Fibroblast of the aortic adventitia (primary cell): Measurements from ENCODE around the gene NKD1. TPM values are rescaled to one million over a fixed set of nuclear protein-coding genes. Genes with fewer than 3 reads are reported as not detected.

Experiments
- DNase-seq: peaks from one replicate; pipeline ENCODE4 v3.0.0-alpha.2; 2010; ENCODE audit warnings: low read depth
- H3K4me3 ChIP-seq: 2 replicates; pipeline ENCODE4 v1.5.1; 2011; ENCODE audit warnings: low read depth, mild to moderate bottlenecking, control low read depth, low read length, moderate library complexity
- total RNA-seq: library from RNA; depleted of rRNA; stranded (reverse); fragments of >200 nt; gene quantifications from 2 replicates; pipeline ENCODE4 v1.2.3, GENCODE V29; 2012; ENCODE audit warnings: low replicate concordance
- TF ChIP-seq, protein P1 (sequence below): IDR thresholded peaks from 2 replicates; pipeline ENCODE4 v1.5.1; 2011; ENCODE audit warnings: mild to moderate bottlenecking, low read length, control low read depth, inconsistent platforms; ENCODE audit not compliant: insufficient read depth

NKD1 gene
- total RNA-seq, 1 donor, result 0.09 TPM

DNA sequence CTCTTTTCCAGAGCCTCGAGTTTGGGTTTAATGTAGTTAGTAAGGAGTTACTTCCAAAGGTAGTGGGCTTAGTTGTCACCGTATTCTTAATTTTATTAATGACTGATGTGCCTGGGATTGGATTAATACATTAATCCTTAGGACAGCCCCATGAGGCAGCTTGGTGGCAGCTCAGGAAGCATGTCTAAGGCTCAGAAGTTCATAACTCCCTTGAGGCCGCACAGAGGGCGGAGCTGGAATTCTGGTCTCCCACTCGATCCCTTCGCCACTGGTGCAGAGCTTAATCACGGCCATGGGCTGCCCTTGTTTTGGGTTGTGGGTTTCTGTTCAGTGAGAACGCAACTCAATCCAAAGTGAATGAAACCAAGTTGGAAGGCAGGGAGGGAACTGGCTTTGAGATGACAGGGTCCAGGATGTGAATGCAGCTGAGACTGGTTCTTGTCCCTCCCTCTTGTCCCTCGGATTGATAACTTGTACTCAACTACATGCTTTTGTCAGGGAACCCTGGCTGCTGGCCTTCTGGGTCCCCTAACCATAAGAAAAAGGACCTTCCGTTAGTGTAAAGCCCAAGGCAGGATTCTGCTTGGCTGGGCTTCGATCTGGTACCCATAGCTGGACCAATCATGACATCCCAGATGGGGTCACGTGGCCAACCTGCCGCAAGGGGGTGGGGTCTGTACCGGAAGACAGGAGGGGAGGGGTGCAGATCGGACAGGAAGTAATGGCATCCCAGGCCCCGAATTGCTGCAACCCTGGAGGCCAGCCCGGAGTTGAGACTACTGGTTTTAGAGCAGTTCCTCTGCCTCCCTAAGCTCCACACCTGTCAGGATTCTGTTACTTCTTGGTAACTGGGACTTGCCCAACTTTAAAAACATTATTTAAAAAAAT is 87.6 kb downstream of the NKD1 start:
- TF ChIP-seq, protein P1, sequence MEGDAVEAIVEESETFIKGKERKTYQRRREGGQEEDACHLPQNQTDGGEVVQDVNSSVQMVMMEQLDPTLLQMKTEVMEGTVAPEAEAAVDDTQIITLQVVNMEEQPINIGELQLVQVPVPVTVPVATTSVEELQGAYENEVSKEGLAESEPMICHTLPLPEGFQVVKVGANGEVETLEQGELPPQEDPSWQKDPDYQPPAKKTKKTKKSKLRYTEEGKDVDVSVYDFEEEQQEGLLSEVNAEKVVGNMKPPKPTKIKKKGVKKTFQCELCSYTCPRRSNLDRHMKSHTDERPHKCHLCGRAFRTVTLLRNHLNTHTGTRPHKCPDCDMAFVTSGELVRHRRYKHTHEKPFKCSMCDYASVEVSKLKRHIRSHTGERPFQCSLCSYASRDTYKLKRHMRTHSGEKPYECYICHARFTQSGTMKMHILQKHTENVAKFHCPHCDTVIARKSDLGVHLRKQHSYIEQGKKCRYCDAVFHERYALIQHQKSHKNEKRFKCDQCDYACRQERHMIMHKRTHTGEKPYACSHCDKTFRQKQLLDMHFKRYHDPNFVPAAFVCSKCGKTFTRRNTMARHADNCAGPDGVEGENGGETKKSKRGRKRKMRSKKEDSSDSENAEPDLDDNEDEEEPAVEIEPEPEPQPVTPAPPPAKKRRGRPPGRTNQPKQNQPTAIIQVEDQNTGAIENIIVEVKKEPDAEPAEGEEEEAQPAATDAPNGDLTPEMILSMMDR, result no peak
- no peak overlapping the region for H3K4me3 ChIP-seq
- no peak for DNase-seq

DNA sequence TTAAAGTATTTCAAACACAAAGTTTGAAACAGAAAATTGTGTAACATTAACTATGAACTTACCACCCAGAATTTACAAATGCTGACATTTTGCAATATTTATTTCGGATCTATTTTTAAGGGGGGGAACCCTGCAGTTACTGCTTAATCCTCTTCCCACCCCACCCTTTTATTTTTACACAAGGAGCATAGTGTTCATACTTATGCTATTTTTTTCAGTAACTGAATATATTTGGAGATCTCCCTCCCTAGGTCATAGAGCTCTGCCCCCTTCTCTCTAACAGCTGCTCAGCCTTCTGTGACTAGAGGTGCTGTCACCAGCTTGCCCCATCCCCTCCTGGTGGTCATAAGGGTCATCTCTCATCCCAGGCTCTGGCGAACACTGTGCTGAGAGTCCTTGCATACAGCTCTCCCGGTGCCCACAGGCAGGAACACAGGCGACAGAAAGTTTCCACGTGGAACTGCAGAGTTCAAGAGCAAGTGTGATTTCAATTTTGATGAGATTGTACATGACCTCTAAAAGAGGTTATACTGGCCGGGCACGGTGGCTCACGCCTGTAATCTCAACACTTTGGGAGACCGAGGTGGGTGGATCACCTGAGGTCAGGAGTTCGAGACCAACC is 88.7 kb downstream of the NKD1 start:
- TF ChIP-seq, protein P1, result no peak
- DNase-seq, result no peak
- no peak overlapping the region for H3K4me3 ChIP-seq

DNA sequence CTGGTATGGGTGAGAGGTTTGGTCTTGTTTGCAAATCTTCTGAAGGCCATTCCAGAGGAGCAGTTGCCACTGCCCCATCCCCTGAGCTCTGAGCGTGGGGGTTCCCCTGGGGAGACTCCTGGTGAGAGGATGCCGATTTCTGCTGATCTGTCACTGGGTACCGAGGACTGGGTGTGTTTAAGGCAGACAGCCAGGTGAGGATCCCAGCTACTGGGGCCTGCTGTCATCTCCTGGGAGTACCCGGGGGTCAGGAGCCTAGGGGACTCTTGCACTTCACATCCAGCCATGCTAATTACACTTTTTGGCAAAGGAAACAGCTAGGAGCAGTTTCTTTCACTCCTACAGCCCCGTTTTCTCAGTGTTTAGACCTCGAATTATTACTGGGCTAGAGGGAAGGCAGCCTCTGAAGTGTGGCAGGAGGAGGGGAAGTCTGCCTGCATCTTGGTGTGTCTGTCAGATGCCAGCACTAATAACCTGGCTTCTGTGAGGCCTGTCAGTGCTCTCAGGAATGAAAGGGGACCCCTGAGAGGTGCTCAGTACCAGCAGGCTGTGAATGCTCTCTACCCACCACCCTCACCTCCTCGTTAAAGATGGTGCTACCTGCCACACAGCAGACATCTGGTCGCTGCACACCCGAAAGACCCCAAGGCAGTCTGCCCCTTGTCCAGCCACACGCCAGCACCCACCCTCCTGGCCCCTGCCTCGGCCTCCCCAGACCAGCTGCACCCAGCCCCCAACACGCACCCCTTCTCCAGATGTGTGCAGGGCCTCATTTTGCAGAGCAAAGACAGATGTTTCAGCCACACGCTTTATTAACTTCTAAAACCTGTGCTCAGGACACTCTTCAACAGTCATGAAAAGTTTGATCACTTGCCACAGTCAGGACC is 89.8 kb downstream of the NKD1 start:
- TF ChIP-seq, protein P1, result no peak
- no peak overlapping the region for H3K4me3 ChIP-seq
- DNase-seq, result no peak

DNA sequence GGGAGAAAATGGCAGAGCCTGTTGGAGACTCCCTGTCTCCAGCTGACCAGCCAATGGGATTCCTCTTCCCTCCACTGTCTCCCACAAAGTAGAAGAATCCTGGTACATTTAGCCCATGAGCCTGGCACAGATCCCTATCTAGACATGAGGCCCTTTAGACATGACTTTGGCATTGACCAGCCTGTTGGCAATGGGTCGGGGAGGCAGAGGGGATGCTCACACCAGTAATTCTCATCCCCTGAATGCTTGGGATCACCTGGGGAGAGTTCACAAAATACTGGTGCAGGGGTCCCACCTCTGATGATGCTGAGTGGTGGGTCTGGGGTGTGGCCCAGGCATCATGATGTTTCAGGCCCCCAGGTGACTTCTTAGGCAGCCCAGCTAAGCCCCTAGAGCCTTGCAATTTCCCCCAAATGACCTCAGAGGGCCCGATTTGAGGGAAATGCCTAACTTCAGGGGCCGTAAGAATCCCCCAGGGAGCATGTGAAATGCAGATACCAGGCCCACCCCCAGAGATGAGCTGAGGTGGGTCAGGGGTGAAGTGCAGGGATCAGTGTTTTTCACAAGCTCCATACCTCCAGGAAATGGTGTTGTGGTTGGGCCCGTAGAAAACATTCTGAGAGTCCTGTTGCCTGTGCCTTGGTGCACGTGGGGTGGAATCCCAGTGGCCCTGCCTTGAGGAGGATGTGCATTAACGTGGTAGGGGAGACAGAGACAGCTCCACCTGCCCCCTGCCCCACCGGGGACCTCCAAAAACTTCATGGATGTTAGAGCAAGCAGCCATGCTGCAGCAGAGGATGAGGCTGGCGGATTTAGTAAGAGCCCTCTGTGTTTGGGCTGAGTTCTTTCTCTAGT is 90.8 kb downstream of the NKD1 start:
- no peak for DNase-seq
- no peak overlapping the region for H3K4me3 ChIP-seq
- TF ChIP-seq, protein P1, result no peak

DNA sequence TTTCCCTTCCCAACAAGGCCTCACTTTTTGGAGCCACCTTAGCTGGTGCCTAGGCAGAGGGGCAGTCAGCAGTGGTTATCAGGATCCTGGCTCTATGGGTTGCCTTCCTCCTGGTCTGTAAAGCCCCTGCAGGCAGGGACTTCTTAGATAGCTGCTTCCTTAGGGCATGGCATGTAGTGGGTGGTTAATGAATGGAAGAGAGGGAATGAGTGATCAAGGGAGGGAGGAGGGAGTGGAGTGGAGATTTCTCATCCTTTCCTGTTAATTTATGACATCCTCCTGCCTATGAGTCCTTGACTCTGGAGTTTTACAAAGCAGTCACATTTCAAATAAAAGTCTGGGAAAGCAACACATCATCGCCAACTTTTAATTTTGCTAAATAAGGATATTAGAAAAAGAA is 92.2 kb downstream of the NKD1 start:
- TF ChIP-seq, protein P1, result no peak
- no peak overlapping the region for H3K4me3 ChIP-seq
- no peak for DNase-seq
